Brain microvascular endothelial cell (primary cell): ENCODE data around the gene RPE.

Experiments used
- DNase-seq: peaks from one replicate; pipeline ENCODE4 v3.0.0-alpha.2; 2020
- H3K27ac ChIP-seq: fragments of 250-450 bp; sonication (Bioruptor Pico); 2 replicates; pipeline ENCODE4 v1.5.1; 2020; ENCODE audit warnings: mild to moderate bottlenecking, moderate library complexity
- H3K27me3 ChIP-seq: fragments of 250-450 bp; sonication (Bioruptor Pico); replicated peaks from 2 replicates; pipeline ENCODE4 v1.5.1; 2020; ENCODE audit warnings: mild to moderate bottlenecking
- H3K36me3 ChIP-seq: fragments of 250-450 bp; sonication (Bioruptor Pico); replicated peaks from 2 replicates; pipeline ENCODE4 v1.5.1; 2020; ENCODE audit warnings: mild to moderate bottlenecking
- H3K4me3 ChIP-seq: 2 replicates; pipeline ENCODE4 v1.5.1; 2011; ENCODE audit warnings: low read depth, mild to moderate bottlenecking, control low read depth, low read length, moderate library complexity
- in situ Hi-C: cut with HindIII; loops from 2 replicates; pipeline ENCODE4 v1.10.0; 2017; ENCODE audit warnings: low sequenced_read_pairs, low pct_ligation_motif_present
- TF ChIP-seq, protein P1 (sequence below): IDR thresholded peaks from 2 replicates; pipeline ENCODE4 v1.5.1; 2011; ENCODE audit warnings: low read depth, mild to moderate bottlenecking, moderate library complexity, low read length, control low read depth, inconsistent platforms; ENCODE audit errors: missing control alignments

Gene RPE

DNA sequence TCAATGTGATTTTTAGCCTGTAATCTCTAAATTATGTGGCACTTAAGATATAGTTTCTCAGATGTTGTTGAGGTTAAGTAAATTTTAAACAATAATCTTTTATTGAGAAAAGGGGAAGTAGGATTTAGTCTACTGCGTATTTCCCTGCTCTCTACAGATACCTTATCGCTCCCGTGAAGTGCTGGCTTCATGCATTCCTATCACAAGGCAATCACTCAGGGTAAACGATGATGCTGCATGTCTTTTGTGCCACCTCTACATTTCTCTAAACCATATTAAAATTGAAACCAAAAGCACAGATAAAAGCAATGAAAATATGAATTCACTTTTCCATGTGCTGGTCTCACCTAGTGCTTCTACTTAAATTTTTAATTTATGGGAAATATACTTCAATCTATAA is 14.4 kb upstream of the RPE start:
- no peak for DNase-seq
- TF ChIP-seq, protein P1, sequence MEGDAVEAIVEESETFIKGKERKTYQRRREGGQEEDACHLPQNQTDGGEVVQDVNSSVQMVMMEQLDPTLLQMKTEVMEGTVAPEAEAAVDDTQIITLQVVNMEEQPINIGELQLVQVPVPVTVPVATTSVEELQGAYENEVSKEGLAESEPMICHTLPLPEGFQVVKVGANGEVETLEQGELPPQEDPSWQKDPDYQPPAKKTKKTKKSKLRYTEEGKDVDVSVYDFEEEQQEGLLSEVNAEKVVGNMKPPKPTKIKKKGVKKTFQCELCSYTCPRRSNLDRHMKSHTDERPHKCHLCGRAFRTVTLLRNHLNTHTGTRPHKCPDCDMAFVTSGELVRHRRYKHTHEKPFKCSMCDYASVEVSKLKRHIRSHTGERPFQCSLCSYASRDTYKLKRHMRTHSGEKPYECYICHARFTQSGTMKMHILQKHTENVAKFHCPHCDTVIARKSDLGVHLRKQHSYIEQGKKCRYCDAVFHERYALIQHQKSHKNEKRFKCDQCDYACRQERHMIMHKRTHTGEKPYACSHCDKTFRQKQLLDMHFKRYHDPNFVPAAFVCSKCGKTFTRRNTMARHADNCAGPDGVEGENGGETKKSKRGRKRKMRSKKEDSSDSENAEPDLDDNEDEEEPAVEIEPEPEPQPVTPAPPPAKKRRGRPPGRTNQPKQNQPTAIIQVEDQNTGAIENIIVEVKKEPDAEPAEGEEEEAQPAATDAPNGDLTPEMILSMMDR = no peak
- H3K27ac ChIP-seq = no peak overlapping the region
- no peak overlapping the region for H3K4me3 ChIP-seq
- H3K27me3 ChIP-seq = no peaks in the 10 kb centered on the region
- H3K36me3 ChIP-seq = no peaks in the 10 kb centered on the region
- in situ Hi-C loops = no loop called here

DNA sequence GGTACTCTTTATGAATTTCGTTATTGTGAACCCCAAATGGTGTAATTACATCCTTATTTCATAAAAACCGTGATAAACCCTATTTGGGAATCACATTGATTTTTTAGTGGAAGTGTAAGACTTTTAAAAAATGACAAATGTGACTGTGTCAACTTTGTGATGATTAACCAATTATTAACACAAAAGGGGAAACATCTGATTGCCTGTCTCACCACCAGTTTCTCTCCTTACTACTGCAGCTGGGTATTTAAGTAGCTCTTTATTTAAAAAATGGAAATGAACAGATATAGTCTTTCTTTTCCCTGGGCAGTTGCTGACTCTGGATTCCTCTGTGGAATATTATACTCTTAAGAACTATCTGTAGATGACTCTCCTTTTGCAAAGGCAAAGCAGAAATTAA is 11.6 kb upstream of the RPE start:
- in situ Hi-C loops = no loop called here
- TF ChIP-seq, protein P1 = no peak
- Histone ChIP-seq H3K27me3 (no peaks in the 10 kb centered on the region), H3K36me3 (no peaks in the 10 kb centered on the region), H3K27ac (no peak overlapping the region), H3K4me3 (no peak overlapping the region)
- no peak for DNase-seq

DNA sequence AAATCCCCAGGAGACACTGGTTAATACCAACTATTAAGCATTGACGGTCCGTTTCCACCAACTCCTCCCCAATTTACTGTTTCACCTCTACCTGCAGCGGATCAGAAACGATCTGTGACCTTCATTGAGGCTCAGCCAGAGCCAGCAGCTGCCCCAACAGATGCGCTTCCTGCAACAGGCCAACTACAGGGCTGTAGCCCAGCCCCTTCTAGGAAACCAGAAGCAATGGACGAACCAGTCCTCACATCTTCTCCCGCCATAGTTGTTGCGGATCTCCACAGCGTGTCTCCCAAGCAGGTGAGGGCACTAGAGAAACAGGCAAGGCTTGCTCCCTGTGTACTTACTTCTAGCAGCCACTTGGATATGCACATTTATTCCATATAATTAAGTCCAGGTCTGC is 8.5 kb upstream of the RPE start:
- TF ChIP-seq, protein P1 = no peak
- DNase-seq = no peak
- no peak overlapping the region for H3K27ac ChIP-seq
- H3K36me3 ChIP-seq = no peaks in the 10 kb centered on the region
- no peak overlapping the region for H3K4me3 ChIP-seq
- in situ Hi-C loops = no loop called here
- no peaks in the 10 kb centered on the region for H3K27me3 ChIP-seq

DNA sequence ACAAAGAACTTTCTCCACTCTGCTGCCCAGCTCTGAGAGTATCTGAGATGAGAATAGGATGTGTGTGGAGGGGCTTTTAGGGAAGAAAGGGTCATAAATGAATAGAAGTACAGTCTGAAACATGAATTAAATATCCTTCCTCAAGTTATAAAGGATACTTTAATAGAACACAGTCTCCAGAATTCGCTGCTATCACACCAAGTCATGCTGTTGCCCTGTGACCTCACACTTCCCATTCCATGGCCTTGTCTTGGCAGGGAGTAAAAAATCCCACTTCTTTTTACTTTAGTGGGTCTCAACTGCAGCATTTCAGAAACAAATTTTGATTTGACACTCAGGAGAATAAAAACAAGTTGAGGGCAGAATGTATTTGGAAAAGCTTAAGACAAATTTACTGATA is 3.8 kb upstream of the RPE start:
- Histone ChIP-seq H3K36me3 (no peaks in the 10 kb centered on the region), H3K27me3 (no peaks in the 10 kb centered on the region), H3K27ac (no peak overlapping the region), H3K4me3 (no peak overlapping the region)
- TF ChIP-seq, protein P1 = no peak
- DNase-seq = no peak
- in situ Hi-C loops = no loop called here

DNA sequence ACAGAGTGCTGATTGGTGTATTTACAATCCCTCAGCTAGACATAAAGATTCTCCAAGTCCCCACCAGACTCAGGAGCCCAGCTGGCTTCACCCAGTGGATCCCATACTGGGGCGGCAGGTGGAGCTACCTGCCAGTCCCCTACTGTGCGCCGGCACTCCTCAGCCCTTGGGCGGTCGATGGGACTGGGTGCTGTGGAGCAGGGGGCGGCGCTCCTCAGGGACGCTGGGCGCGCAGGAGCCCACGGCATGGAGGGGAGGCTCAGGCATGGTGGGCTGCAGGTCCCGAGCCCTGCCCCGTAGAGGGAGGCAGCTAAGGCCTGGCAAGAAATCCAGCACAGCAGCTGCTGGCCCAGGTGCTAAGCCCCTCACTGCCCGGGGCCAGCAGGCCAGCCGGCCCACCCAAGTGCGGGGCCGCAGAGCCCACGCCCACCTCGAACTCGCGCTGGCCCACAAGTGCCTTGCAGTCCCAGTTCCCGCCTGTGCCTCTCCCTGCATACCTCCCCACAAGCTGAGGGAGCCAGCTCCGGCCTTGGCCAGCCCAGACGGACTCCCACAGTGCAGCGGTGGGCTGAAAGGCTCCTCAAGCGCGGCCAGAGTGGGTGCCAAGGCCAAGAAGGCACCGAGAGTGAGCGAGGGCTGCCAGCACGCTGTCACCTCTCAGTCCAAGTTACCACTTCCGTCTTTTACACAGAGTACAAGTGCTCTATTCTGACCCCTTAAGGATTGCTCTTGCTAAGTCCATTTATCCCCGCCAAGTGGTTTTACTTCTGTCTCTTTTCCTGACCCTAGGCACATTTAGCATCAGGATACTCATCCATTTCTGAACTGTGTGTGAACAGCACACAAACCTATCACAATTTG is 1.7 kb upstream of the RPE start:
- Histone ChIP-seq H3K4me3 (no peak overlapping the region), H3K27me3 (no peaks in the 10 kb centered on the region), H3K36me3 (no peaks in the 10 kb centered on the region), H3K27ac (no peak overlapping the region)
- no peak for DNase-seq
- TF ChIP-seq, protein P1 = no peak
- in situ Hi-C loops = no loop called here

DNA sequence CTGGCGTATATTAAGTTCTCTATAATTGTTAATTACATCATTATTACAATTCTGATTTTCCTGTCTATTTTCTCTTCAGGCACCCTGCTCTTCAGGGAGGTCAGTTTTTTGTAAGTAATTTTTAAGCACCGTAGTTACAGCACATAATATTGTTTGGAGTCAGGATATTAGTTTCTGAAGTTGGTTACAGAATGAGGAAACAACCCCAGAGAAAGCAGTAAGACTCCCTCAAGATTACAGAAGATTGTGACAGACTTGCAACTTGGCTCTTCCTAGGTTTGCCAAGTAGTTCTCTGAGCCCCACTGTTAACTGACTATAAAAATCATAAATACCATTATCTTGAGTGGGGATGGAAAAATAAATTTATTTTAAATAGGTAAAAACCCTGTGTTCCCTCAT is 921 bp downstream of the RPE start:
- in situ Hi-C loops = no loop called here
- no peak for DNase-seq

More for the DNA sequence above, 921 bp downstream of the RPE start:
- TF ChIP-seq, protein P1 = no peak
- Histone ChIP-seq H3K36me3 (no peaks in the 10 kb centered on the region), H3K27ac (peak overlapping the region; percentile 70), H3K27me3 (no peaks in the 10 kb centered on the region), H3K4me3 (peak overlapping the region; percentile 97)
